Activated T-cell treated with anti-CD3 and anti-CD28 coated beads for 48 hours (primary cell): ENCODE data around the gene KISS1.

Experiments
- DNase-seq: peaks from one replicate; pipeline ENCODE4 v3.0.0-alpha.2; 2020; ENCODE audit warnings: low read depth

Gene KISS1

GRCh38 chr1:204154568-204155255 is 41.6 kb downstream of the KISS1 start:
- DNase-seq: no peak

- DNase-seq: no peak
These were observed 42.6 kb downstream of the KISS1 start for GRCh38 chr1:204153667-204154066.

- no peak for DNase-seq
These were observed 43.8 kb downstream of the KISS1 start for GRCh38 chr1:204152310-204153044.

GRCh38 chr1:204151552-204152309 is 44.6 kb downstream of the KISS1 start, which contains the start of gene ETNK2:
TSS of gene ETNK2 (minus strand) at chr1:204152044. CDS start at chr1:204151852, 192 bp downstream.
- peak; percentile 45 for DNase-seq

- DNase-seq: no peak
These were observed 45.4 kb downstream of the KISS1 start for GRCh38 chr1:204150702-204151551.

GRCh38 chr1:204149635-204150565 is 46.4 kb downstream of the KISS1 start:
- DNase-seq: no peak

GRCh38 chr1:204149107-204149506 is 47.2 kb downstream of the KISS1 start:
- DNase-seq: no peak

- no peak for DNase-seq
These were observed 48.6 kb downstream of the KISS1 start for GRCh38 chr1:204147406-204148383.

- no peak for DNase-seq
These were observed 49.3 kb downstream of the KISS1 start for GRCh38 chr1:204146965-204147364.

- DNase-seq: no peak
These were observed 50.0 kb downstream of the KISS1 start for GRCh38 chr1:204146309-204146708.

GRCh38 chr1:204145033-204145504 is 51.2 kb downstream of the KISS1 start:
- DNase-seq: no peak

- DNase-seq: no peak
These were observed 52.8 kb downstream of the KISS1 start for GRCh38 chr1:204143276-204144041.

- no peak for DNase-seq
These were observed 54.0 kb downstream of the KISS1 start for GRCh38 chr1:204142032-204142974.

GRCh38 chr1:204141131-204141530 is 55.2 kb downstream of the KISS1 start:
- no peak for DNase-seq
